Measurements from ENCODE around the gene LPP.

DNA sequence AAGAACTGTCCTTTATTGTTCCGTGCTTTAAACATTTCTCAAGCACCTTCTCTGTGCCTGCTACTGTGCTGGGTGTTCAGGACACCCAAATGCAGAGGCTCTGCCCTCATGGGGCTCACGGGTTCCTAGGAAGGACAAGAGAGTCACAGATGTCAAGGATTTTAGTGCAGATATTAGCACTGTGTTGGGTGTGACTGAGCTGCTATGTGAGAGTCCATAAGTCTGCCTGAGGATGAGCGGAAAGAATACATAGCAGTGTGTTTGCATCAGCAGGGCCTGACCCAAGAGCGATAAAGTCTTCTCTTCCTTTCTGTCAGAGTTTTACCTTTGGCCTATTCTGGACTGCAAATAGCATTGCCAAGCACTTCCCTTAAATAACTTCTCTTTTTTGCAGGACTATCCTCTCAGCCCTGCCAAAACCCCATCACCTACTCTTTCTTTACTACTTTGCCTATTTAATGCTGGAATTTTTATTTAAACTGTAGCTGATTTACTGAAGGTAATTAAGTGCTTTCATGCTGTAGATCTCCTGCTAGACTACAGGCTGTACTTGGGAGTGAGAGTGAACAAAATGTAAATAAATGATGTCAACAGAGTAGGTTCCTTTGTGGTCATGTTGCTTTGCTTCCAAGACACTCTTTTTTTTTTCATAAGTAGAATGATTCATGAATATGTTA, 558.4 kb downstream of the LPP start:
- no peak for TF ChIP-seq ZNF384 (IDR thresholded peaks at IDR 0.05)
- TF ChIP-seq SP1 (IDR thresholded peaks at IDR 0.05) = no peak
- no peak for TF ChIP-seq ELF4 (IDR thresholded peaks at IDR 0.05)
- TF ChIP-seq ARNT (IDR thresholded peaks at IDR 0.05) = no peak
- no peak for TF ChIP-seq SUZ12 (IDR thresholded peaks at IDR 0.05)
- no peak for TF ChIP-seq PKNOX1 (IDR thresholded peaks at IDR 0.05)
- no peak for TF ChIP-seq FOXM1 (IDR thresholded peaks at IDR 0.05; ENCODE audit: borderline replicate concordance)
- TF ChIP-seq BHLHE40 (IDR thresholded peaks at IDR 0.05; ENCODE audit: borderline replicate concordance) = no peak
